ENCODE results near the gene SLC22A23. TPM values are rescaled to one million over a fixed set of nuclear protein-coding genes. Genes with fewer than 3 reads are reported as not detected.
A peak's percentile ranks its signal among the peaks of the same experiment; 100 is the strongest.
"Not testable (repeated sequence)": the region's sequence is repeated elsewhere in the genome, so short reads cannot be mapped to it uniquely, and the experiment has no call there.

SLC22A23 gene
- total RNA-seq, 1 donor from 2014 or later: 19.4 TPM

DNA sequence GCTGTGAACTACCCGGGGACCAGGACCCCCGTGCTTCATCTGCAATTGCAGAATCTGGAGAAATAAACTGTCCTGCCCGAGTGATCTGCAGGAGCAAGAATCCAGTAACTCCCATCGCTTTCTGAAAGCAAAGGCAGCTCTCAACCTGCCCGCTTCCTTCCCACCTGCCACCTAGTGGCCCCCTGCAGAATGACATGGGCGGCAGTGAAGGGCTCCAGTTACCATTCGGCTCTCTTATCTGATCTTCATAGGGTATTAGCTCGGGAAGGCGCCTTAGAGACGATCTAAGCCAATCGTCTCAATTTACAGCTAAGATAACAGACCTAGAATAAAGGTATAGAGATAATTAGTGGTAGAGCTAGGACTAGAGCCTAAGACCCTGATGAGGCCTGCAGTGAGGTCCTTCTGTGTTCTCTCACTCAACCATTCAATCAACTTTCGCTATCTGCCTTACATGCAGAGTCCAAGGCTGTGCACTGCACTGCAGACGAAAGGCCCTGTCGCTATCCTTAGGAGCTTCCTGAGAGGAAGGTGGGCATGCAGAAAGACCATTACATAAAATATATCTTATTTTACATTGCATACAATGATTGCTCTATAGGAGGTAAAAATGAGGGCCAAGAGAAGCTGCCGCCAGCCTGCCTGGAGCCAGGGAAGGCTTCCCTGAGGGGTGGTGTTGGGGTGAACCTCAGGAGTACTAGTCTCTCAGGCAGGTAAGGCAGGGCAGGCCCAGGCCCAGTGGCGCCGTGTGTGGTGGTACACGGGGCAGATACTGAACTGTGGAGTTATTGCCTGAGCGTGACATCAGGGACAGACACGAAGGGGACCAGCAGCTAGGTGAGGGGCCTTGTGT is 205.2 kb downstream of the SLC22A23 start:
- H3K27me3 Mint-ChIP-seq: peaks cover 44% of the 10 kb centered on the region
- H3K4me1 Mint-ChIP-seq (ENCODE audit: low read depth): peaks cover 19% of the 10 kb centered on the region
- peak overlapping the region; percentile 47 for H3K4me3 Mint-ChIP-seq (ENCODE audit: low read depth)
- H3K27ac Mint-ChIP-seq: peak overlapping the region; percentile 94
- TF ChIP-seq, protein P1, sequence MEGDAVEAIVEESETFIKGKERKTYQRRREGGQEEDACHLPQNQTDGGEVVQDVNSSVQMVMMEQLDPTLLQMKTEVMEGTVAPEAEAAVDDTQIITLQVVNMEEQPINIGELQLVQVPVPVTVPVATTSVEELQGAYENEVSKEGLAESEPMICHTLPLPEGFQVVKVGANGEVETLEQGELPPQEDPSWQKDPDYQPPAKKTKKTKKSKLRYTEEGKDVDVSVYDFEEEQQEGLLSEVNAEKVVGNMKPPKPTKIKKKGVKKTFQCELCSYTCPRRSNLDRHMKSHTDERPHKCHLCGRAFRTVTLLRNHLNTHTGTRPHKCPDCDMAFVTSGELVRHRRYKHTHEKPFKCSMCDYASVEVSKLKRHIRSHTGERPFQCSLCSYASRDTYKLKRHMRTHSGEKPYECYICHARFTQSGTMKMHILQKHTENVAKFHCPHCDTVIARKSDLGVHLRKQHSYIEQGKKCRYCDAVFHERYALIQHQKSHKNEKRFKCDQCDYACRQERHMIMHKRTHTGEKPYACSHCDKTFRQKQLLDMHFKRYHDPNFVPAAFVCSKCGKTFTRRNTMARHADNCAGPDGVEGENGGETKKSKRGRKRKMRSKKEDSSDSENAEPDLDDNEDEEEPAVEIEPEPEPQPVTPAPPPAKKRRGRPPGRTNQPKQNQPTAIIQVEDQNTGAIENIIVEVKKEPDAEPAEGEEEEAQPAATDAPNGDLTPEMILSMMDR (IDR thresholded peaks at IDR 0.05; ENCODE audit: unreplicated experiment): peak; percentile 97
- H3K36me3 Mint-ChIP-seq (ENCODE audit: insufficient read depth): no peaks in the 10 kb centered on the region
- DNase-seq (ENCODE audit: low spot score, unreplicated experiment): peak; percentile 78
- peaks cover 3% of the 10 kb centered on the region for H3K9me3 Mint-ChIP-seq (ENCODE audit: low read depth)

DNA sequence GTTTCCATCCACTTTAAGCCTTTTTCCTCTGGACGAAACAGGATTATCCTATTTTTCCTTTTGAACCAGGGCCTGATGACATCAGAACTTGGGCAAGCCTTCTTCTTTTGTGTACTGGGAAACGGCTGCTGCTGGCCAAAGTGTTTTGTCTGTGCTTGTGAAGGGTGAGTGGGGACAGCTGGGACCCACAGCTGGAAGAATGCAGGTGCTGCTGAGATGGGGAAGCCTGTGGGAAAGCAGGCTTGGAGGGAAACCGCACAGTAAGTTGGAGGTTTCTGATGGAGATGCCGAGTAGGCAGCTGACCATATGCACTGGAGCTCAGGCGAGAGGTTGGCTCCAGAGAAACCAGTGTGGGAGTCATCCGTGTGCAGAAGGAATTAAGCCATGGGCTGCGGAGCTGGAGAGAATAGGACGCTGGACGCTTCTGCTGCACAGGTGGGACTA is 206.6 kb downstream of the SLC22A23 start:
- TF ChIP-seq, protein P1 (IDR thresholded peaks at IDR 0.05; ENCODE audit: unreplicated experiment): no peak
- H3K27me3 Mint-ChIP-seq: peaks cover 33% of the 10 kb centered on the region
- H3K4me3 Mint-ChIP-seq (ENCODE audit: low read depth): no peak overlapping the region
- peaks cover 19% of the 10 kb centered on the region for H3K4me1 Mint-ChIP-seq (ENCODE audit: low read depth)
- no peak overlapping the region for H3K27ac Mint-ChIP-seq
- no peak for DNase-seq (ENCODE audit: low spot score, unreplicated experiment)
- H3K36me3 Mint-ChIP-seq (ENCODE audit: insufficient read depth): no peaks in the 10 kb centered on the region
- peaks cover 3% of the 10 kb centered on the region for H3K9me3 Mint-ChIP-seq (ENCODE audit: low read depth)

DNA sequence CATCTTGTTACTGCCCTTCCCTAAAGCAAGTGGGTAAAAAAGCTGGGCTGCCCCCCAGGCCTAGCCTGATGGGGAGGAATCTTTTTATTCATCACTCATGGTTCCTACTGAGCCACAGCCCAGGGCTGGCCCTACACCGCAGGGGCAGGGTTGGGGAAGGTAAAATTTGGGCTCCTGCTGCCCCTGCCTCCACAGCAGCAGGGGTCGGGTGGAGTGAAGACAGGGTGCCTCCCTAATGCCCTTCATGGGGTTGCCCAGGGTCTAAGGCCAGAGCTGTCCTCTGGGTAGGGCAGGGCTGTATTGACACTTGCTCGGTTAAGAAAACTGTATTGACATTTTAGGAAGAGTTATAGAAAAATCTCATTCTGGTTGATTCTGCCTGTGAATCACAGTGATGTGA is 207.0 kb downstream of the SLC22A23 start:
- Mint-ChIP-seq H3K4me3 (ENCODE audit: low read depth) (no peak overlapping the region), H3K9me3 (ENCODE audit: low read depth) (peaks cover 3% of the 10 kb centered on the region), H3K4me1 (ENCODE audit: low read depth) (peaks cover 19% of the 10 kb centered on the region), H3K27me3 (peaks cover 29% of the 10 kb centered on the region), H3K36me3 (ENCODE audit: insufficient read depth) (no peaks in the 10 kb centered on the region), H3K27ac (no peak overlapping the region)
- TF ChIP-seq, protein P1 (IDR thresholded peaks at IDR 0.05; ENCODE audit: unreplicated experiment): no peak
- DNase-seq (ENCODE audit: low spot score, unreplicated experiment): no peak

DNA sequence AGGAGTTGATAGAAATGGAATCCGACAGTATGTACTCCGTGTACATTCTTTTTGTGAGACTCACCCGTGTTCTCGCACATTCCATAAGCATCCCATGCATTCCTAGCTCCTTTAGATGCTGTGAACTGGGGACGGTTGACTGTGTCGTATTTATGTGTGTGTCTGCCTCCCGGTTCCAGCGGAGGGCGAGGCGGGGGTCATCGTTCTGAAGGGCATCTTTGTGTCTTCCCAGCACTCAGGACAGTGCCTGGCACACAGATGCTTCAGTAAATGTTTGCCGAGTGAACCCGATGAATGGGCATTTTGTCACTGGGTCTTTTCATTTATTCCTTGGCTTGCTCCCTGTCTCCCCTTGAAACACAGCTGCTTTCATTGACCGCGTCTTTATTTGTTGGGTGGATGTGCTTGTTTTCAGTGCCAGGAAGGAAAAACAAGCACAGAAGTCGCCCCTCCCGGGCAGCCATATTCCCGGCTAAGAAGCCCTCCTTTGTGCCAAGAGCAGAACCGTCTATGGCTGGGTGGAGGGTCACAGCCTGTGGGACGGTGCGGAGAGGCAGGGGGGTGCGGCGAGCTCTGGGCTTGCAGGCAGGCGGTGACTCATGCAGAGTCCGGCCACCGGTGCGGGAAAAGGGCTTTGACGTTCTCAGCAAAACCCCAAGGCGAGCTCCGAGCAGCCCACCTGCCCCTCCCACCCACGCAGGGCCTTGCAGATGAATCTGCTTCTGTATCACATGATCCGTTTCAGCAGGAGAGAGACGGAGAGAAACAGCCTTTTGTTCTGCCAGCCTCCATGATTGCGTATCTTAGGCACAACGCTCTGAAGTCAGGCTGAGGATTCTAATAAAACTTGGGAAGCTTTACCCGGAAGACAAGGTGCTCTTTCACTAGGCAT is 209.3 kb downstream of the SLC22A23 start:
- Mint-ChIP-seq H3K27ac (peak overlapping the region; percentile 91), H3K4me1 (ENCODE audit: low read depth) (peaks cover 19% of the 10 kb centered on the region), H3K9me3 (ENCODE audit: low read depth) (peaks cover 5% of the 10 kb centered on the region), H3K27me3 (peaks cover 37% of the 10 kb centered on the region), H3K36me3 (ENCODE audit: insufficient read depth) (peaks cover 5% of the 10 kb centered on the region), H3K4me3 (ENCODE audit: low read depth) (peak overlapping the region; percentile 51)
- DNase-seq (ENCODE audit: low spot score, unreplicated experiment): peak; percentile 29
- TF ChIP-seq, protein P1 (IDR thresholded peaks at IDR 0.05; ENCODE audit: unreplicated experiment): no peak

DNA sequence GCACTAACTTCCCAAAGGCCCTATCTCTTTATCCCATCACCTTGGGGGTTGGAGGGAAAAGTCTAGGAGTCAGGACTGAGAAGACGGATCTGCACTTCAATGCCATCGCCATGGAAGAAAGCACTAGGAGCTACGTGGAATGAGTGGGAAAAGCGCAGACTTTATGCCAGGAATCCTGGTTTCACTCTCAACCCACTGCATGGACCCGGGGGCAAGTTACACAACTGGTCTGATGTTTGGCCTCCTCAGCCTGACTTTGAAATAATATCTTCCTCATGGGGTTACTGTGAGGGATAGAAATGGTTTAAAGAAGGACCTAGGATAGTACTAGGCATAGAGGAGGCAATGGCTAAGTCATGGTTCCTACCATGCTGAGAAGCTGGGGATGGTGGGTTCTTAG is 211.6 kb downstream of the SLC22A23 start:
- Mint-ChIP-seq H3K27me3 (peaks cover 18% of the 10 kb centered on the region), H3K4me3 (ENCODE audit: low read depth) (no peak overlapping the region), H3K9me3 (ENCODE audit: low read depth) (peaks cover 5% of the 10 kb centered on the region), H3K4me1 (ENCODE audit: low read depth) (peaks cover 14% of the 10 kb centered on the region), H3K36me3 (ENCODE audit: insufficient read depth) (peaks cover 5% of the 10 kb centered on the region), H3K27ac (no peak overlapping the region)
- TF ChIP-seq, protein P1 (IDR thresholded peaks at IDR 0.05; ENCODE audit: unreplicated experiment): no peak
- no peak for DNase-seq (ENCODE audit: low spot score, unreplicated experiment)

DNA sequence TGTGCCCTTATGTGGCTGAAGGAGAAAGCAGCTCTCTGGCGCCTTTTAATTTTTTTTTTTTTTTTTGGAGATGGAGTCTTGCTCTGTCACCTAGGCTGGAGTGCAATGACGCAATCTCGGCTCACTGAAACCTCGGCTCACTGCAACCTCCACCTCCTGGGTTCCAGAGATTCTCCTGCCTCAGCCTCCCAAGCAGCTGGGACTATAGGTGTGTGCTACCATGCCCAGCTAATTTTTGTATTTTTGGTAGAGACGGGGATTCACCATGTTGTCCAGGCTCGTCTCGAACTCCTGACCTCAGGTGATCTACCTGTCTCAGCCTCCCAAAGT is 212.1 kb downstream of the SLC22A23 start:
- Mint-ChIP-seq H3K4me1 (ENCODE audit: low read depth) (peaks cover 14% of the 10 kb centered on the region), H3K27me3 (peaks cover 18% of the 10 kb centered on the region)
- not testable (repeated sequence) for DNase-seq (ENCODE audit: low spot score, unreplicated experiment); H3K27ac Mint-ChIP-seq; H3K4me3 Mint-ChIP-seq (ENCODE audit: low read depth); H3K36me3 Mint-ChIP-seq (ENCODE audit: insufficient read depth); H3K9me3 Mint-ChIP-seq (ENCODE audit: low read depth)
